Measurements from ENCODE around the gene SP5. TPM values are rescaled to one million over a fixed set of nuclear protein-coding genes. Genes with fewer than 3 reads are reported as not detected.
A peak's percentile ranks its signal among the peaks of the same experiment; 100 is the strongest.

SP5 gene
- total and polyA plus RNA-seq, 9 of the 15 experiments (the other 6 are each of a cell fraction or from before 2014, with no cell fraction given): 0.03 to 1.7 (median 0.16) TPM; not detected in 1

DNA sequence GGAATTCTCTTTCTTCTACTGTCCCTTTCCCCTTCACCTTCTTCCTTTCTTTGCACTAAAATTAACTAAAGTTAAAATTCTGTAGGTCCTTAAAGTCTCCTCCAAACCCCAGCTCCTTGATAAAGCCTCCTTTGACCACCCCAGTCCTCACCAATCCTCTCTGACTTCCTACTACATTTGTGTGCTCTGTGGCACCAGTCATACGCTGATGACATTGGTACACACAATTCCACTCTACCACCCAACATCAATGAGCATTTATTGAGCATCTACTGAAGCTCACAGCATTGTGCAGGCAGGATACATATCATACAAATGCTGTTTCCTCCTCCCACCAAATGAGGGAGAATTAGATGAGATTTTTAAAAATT lies 4.5 kb upstream of the SP5 start (continued):
- TF ChIP-seq SIN3A (IDR thresholded peaks at IDR 0.05; ENCODE audit: borderline replicate concordance in 2 of 2, control insufficient read depth in 1 of 2, low read depth in 2 of 2, low read length in 2 of 2) (no peak), U2AF2 (optimal IDR thresholded peaks at IDR 0.05; ENCODE audit: low read depth, low read length) (no peak)

DNA sequence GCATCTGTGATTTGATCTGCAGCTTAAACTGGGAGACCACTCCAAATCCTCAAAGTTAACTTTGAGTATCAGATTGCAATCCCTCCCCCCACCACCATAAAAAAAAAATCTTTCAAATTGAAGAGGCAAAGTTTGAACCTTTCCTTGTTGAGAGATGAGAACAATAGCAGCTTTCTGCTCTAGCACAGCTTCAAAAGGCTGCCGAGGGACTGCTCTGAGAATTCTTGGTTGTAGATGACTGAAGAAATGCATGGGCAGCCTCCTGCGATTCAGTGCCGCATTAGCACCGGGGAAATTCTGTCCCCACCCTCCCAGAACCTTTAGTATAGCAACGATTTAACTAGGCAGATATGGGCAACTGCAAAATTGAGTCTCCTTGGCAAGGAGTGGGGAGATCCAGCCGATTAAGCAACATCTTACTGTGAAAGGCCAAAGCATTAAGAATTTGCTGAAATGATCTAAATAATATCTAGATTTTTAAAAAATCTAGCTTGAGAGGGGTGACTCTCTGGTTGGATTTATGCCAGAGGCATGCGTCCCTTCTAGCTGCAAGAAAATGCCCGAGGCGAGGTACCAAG lies 3.9 kb upstream of the SP5 start:
- in situ Hi-C loops (cut with MboI): no loop called here
- Histone ChIP-seq H3K9ac (ENCODE audit: insufficient read depth in 1 of 2, low read depth in 2 of 2, low read length in 2 of 2) (no peak overlapping the region), H4K20me1 (replicated peaks; ENCODE audit: control insufficient read depth, insufficient read depth, low read length) (no peaks in the 10 kb centered on the region), H3K4me3 (no peak overlapping the region), H3K4me1 (replicated peaks in 1 of 2; ENCODE audit: control insufficient read depth in 2 of 2, insufficient read depth in 2 of 2, low read length in 2 of 2) (peaks cover 14 to 42% of the 10 kb centered on the region in 2 experiments; a peak in 4 of 5 replicates), H3K9me3 (replicated peaks; ENCODE audit: control insufficient read depth, insufficient read depth, low read depth, low read length) (peaks cover 4% of the 10 kb centered on the region; the same call in 1 of the 2 replicates), H3K27ac (ENCODE audit: extremely low read depth, low read depth, low read length) (no peak overlapping the region), H3K27me3 (ENCODE audit: control insufficient read depth in 2 of 2, insufficient read depth in 2 of 2, low read length in 2 of 2) (no peaks in the 10 kb centered on the region), H3K9me1 (ENCODE audit: control insufficient read depth, insufficient read depth, low read length) (no peaks in the 10 kb centered on the region), H3K79me2 (ENCODE audit: control insufficient read depth, insufficient read depth, low read length) (no peaks in the 10 kb centered on the region), H3K4me2 (ENCODE audit: insufficient read depth, low read length) (no peak overlapping the region), H2AFZ (ENCODE audit: low read depth, low read length) (no peak overlapping the region), H3K36me3 (ENCODE audit: control insufficient read depth, insufficient read depth, low read length) (no peaks in the 10 kb centered on the region)
- no TSS peak for BruUV-seq (replicated peaks)
- intact Hi-C loops (cut with micrococcal nuclease): loop anchor here (2.0 to 10.0 kb wide), 2 partner anchors 54 to 306 kb away; no protein-coding TSS in a partner anchor
- no peak for FAIRE-seq
- ChIA-PET POLR2A (interaction anchor here (0.7 to 1.3 kb wide), 2 partner anchors 186 to 218 kb away, joined by 3 read pairs; partner anchors contain the start of gene GORASP2), CTCF (ENCODE audit: low intra/inter-chr PET ratio) (no interaction called here)
- WGBS (ENCODE audit: insufficient coverage, low coverage, missing lambda C conversion rate): 66% methylated on average over 9 of the region's 9 CpGs
- TF ChIP-seq, protein P1, sequence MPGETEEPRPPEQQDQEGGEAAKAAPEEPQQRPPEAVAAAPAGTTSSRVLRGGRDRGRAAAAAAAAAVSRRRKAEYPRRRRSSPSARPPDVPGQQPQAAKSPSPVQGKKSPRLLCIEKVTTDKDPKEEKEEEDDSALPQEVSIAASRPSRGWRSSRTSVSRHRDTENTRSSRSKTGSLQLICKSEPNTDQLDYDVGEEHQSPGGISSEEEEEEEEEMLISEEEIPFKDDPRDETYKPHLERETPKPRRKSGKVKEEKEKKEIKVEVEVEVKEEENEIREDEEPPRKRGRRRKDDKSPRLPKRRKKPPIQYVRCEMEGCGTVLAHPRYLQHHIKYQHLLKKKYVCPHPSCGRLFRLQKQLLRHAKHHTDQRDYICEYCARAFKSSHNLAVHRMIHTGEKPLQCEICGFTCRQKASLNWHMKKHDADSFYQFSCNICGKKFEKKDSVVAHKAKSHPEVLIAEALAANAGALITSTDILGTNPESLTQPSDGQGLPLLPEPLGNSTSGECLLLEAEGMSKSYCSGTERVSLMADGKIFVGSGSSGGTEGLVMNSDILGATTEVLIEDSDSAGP (CRISPR knock-in tag; IDR thresholded peaks at IDR 0.05): no peak
- no peak for TF ChIP-seq GATAD2B (IDR thresholded peaks at IDR 0.05; ENCODE audit: borderline replicate concordance)
- no peak for TF ChIP-seq NR2C1 (IDR thresholded peaks at IDR 0.05)
- no peak for TF ChIP-seq NR2C1 (tag; IDR thresholded peaks at IDR 0.05)
- TF ChIP-seq ESRRA (IDR thresholded peaks at IDR 0.05; ENCODE audit: borderline replicate concordance, low read depth): no peak
- TF ChIP-seq, protein P2, sequence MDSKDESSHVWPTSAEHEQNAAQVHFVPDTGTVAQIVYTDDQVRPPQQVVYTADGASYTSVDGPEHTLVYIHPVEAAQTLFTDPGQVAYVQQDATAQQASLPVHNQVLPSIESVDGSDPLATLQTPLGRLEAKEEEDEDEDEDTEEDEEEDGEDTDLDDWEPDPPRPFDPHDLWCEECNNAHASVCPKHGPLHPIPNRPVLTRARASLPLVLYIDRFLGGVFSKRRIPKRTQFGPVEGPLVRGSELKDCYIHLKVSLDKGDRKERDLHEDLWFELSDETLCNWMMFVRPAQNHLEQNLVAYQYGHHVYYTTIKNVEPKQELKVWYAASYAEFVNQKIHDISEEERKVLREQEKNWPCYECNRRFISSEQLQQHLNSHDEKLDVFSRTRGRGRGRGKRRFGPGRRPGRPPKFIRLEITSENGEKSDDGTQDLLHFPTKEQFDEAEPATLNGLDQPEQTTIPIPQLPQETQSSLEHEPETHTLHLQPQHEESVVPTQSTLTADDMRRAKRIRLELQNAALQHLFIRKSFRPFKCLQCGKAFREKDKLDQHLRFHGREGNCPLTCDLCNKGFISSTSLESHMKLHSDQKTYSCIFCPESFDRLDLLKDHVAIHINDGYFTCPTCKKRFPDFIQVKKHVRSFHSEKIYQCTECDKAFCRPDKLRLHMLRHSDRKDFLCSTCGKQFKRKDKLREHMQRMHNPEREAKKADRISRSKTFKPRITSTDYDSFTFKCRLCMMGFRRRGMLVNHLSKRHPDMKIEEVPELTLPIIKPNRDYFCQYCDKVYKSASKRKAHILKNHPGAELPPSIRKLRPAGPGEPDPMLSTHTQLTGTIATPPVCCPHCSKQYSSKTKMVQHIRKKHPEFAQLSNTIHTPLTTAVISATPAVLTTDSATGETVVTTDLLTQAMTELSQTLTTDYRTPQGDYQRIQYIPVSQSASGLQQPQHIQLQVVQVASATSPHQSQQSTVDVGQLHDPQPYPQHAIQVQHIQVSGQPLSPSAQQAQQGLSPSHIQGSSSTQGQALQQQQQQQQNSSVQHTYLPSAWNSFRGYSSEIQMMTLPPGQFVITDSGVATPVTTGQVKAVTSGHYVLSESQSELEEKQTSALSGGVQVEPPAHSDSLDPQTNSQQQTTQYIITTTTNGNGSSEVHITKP (IDR thresholded peaks at IDR 0.05; ENCODE audit: partially characterized antibody): no peak
- TF ChIP-seq, protein P3, sequence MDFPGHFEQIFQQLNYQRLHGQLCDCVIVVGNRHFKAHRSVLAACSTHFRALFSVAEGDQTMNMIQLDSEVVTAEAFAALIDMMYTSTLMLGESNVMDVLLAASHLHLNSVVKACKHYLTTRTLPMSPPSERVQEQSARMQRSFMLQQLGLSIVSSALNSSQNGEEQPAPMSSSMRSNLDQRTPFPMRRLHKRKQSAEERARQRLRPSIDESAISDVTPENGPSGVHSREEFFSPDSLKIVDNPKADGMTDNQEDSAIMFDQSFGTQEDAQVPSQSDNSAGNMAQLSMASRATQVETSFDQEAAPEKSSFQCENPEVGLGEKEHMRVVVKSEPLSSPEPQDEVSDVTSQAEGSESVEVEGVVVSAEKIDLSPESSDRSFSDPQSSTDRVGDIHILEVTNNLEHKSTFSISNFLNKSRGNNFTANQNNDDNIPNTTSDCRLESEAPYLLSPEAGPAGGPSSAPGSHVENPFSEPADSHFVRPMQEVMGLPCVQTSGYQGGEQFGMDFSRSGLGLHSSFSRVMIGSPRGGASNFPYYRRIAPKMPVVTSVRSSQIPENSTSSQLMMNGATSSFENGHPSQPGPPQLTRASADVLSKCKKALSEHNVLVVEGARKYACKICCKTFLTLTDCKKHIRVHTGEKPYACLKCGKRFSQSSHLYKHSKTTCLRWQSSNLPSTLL (IDR thresholded peaks at IDR 0.05): no peak
- no peak for TF ChIP-seq MXI1 (IDR thresholded peaks at IDR 0.05; ENCODE audit: low read depth, low read length)
- no peak for TF ChIP-seq ZFP30 (CRISPR knock-in tag; IDR thresholded peaks at IDR 0.05; ENCODE audit: borderline replicate concordance)
- TF ChIP-seq DDX20 (tag; IDR thresholded peaks at IDR 0.05; ENCODE audit: low read depth): no peak
- TF ChIP-seq ZNF143 (CRISPR knock-in tag; IDR thresholded peaks at IDR 0.05): no peak
- peak in 1 of 4 experiments; percentile 7 for DNase-seq (ENCODE audit: extremely low read depth in 1 of 4, low spot score in 3 of 4)
- ATAC-seq: no peak
